Activated naive CD4-positive, alpha-beta T cell treated with anti-CD3 and anti-CD28 coated beads, Interleukin-2, amount 50 U/mL, for 16 hours (primary cell): ENCODE measurements around the gene EMSY.
"Not testable (repeated sequence)": the region's sequence is repeated elsewhere in the genome, so short reads cannot be mapped to it uniquely, and the experiment has no call there.

Experiments used
- DNase-seq: peaks from one replicate; pipeline ENCODE4 v3.0.0-alpha.2; 2020

EMSY gene

DNA sequence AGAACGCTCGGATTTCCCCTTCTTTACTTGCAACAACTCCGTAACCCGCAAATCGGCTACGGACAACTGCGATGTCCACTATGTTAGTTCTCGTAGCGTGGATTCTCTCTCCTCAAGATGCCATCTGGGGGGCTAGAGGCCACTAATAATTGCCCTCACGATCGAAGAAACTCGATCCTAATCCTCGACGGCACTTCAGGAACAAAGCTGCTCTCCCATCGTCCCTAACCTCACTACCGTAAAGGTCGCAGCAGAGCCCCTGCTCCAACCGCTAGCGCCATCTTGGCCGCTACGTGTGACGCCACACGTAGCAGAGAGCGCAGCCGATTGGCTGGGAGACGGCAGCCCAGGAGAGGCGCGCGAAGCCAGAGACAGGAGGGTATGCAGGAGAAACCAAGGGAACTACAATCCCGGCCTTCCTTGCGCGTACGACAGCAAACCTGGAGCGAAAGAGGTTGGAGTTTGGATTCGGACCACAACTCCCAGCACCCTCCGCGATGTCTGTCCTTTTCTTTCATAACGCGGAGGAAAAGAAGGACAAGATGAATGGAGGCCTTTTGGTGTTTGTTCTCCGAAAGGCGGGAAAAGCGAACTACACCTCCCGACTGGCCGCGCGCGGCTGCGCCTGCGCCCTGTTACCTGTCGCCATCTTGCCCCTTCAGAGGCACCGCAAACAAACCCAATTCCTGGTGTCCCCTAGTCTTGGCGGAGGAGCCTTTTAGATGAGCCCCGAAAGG is at the start of gene EMSY:
TSS of gene EMSY (plus strand) at position 635 of the 737 bp plus-strand sequence. CDS start 1,921 bp downstream, outside the sequence.
- DNase-seq, result peak; percentile 90

GRCh38 chr11:76395296-76395695 is 49.5 kb upstream of the EMSY start:
- DNase-seq, result no peak

DNA sequence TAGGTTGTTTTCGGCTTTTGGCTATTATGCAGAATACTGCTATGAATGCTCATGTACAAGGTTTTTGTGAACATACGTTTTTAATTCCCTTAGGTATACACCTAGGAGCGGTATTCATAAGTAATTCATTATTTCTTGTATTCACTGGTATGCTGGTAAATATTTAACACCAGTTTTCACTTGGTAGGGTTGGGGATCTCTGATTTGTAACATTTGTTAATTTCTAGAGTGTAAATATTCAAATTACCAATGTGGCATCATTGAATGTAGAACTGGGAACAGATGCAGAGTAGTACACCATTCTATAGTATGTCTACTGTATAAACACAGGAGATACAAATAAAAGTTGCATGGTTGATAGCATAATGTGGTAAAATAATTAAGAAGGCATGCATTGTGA is 47.4 kb upstream of the EMSY start:
- DNase-seq, result no peak

GRCh38 chr11:76400967-76401366 is 43.9 kb upstream of the EMSY start:
- DNase-seq, result no peak

GRCh38 chr11:76401484-76401883 is 43.3 kb upstream of the EMSY start:
- not testable (repeated sequence) for DNase-seq

DNA sequence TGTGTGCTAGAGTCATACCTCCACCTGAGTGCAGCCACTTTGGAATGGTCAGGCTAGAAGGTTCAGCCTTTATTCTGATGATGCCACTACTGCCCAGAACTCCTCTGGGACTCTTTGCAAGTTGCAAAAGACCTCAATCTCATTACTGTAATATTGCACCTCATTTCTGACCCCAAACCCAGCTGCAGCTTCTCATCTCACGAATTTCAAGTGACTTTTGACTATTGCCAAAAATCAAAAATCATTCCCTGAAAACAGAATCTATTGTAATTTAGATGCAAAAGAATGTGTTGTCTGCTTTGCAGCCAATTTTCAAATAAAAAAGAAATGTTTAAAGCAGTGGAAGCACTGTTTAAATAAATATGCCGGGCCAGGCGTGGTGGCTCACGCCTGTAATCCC is 38.5 kb upstream of the EMSY start:
- no peak for DNase-seq

GRCh38 chr11:76408171-76408965 is 36.5 kb upstream of the EMSY start:
- no peak for DNase-seq

DNA sequence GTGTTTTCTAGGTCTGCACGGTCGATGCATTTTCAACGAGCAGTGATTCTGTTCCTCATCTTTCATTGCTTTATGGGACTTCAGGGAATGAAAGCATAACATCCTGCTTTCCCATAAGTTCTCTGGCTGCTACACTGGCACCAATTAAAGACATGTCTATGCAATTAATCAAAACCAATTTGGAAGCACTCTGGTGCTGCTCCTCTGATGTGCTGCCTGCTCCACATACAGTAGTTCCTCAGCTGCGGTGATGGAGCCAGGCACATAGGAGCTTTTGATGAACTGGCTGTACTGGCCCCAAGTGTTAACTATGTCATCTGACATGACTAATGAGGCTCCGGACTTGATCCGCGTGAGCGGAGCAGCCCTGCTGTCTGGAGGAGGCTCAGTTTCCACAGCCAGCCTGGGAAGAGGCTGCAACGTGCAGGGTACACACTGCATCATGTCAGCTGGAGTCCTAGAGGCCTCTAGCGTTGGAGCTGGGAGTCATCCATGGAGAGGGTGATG is 33.9 kb upstream of the EMSY start:
- DNase-seq, result no peak

GRCh38 chr11:76415073-76415472 is 29.7 kb upstream of the EMSY start:
- DNase-seq, result no peak

DNA sequence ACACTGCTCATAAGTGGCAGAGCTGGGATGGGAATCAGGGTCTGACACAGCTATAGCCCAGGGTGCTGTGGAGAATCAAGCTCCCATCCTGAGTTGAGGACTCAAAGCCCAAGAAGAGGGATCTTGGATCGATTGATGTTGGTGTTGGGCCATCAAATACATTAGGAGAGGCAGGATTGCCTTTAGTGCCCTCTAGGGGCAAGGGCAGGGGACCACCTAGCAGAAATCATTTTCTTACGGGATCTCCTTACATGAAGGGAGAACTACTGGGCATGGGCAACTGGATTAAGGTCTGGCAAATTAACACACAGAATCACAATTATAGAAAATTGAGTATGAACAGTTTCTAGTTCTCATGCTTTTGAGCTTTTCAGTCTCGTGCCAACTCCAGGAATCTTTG is 24.9 kb upstream of the EMSY start:
- no peak for DNase-seq

DNA sequence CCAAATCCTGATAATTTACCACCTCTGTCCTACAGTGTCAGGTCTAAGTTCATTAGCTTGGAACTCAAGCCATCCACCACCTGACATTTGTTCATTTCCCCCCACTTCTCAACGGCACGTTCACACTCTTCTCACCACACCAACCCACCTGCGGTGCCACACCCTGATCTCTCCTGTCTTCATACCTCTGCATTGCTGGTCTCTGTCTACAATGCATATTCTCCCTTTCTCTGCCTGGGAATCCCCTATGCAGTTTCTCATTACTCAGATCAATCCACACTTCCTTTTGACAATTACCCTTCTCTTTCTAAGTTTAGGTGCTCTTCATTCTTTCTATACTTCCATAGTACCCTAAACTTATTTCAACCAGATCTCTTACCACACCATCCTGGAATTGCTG is 20.4 kb upstream of the EMSY start:
- DNase-seq, result no peak

GRCh38 chr11:76424891-76425290 is 19.9 kb upstream of the EMSY start:
- no peak for DNase-seq

DNA sequence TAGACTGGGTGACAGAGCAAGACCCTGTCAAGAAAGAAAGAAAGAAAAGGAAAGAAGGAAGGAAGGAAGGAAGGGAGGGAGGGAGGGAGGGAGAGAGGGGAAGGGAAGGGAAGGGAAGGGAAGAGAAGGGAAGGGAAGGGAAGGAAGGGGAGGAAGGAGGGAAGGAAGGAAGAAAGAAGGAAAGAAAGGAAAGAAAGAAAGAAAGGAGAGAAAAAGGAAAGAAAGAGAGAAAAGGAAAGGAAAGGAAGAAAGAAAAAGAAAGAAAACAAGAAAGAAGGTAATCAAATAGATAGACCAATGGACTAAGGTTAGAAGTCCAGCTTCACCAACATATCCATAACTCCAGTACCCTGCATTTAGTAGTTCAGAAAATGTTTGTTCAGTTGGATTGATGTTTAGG is 18.2 kb upstream of the EMSY start:
- no peak for DNase-seq

GRCh38 chr11:76436020-76436419 is 8.8 kb upstream of the EMSY start:
- DNase-seq, result no peak

DNA sequence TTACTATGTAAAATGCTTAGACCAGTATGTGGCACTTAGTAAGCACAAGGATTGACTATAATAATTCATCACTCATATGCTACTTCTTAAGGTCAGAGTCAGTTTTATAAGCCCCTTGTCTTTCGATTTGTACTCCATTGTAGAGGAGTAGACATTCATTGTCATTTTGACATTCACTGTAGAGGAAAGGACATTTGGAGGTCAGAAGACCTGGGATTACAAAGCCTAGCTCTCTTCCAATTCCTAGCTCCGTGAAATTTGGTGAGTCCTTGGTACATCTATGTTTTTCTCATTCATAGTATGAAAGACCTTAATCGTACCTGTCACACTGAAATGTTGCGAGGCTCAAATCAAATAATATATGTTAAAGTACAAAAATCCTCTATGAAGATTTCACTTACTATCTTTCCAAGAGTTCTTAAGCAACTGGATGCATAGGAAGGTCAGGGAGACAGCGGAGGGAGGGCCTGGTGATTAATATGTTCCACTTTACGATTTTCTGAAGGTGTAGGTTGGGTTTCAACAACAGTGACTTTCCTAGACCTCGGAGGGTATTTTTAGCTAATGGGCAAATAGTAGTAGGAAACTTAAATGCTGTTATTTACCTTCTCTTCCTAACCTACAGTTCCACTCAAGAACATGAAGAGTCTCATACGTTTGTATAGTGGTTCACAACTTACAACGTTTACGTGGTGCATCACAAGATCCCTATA is 1.4 kb upstream of the EMSY start:
- no peak for DNase-seq

DNA sequence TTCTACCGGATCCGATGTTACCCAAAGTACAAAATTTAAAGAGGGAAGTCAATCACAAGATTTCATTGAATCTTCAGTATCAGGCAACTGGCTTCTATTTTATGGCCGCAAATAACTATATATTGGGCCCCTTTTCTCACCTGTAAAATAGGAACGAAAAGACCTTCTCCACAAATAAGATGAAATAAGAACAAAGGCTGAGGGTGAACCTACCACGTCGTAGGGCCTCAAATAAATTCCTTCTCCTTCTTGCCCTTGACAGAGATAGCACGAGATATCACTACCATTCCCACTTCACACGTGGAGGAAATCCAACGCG is 794 bp upstream of the EMSY start:
- DNase-seq, result no peak

- DNase-seq, result peak; percentile 47
Observed at GRCh38 chr11:76445121-76446084, 585 bp downstream of the EMSY start.

DNA sequence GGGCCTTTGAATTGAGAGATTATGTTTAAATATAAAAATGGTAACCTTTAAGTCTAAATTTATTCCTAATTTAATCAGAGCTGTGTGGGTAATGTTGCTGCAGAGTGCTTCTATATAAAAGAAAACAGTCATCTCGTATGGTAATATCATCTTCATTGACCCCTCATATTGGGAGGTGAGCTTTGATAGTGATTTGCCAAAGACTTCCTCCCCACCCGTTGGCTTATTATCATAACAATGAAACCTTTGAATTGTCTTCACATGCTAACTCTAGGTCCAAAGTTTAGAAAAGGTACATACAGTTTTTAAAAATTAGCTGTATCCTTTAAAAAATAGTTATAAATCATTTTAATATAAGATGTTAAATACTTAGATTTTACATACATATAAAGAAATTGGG is 3.7 kb downstream of the EMSY start:
- DNase-seq, result no peak

DNA sequence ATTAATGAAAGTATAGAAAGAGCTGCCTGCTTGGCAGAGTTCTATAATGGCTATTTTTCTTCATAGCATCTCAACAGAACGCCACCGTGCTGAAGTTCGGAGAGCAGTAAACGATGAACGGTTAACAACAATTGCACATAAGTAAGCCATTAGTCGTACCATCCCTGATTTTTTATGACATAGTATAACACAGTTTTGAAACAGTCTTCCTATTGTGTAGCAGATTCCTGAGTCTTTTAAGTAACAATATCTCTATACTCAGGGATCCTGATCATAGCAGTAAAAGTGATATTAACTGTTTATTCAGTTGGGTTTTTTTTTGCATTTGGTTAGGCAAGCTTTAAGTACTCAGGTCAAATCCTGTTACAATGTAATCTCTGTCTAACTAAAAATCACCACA is 8.4 kb downstream of the EMSY start:
- DNase-seq, result no peak

- no peak for DNase-seq
Observed at GRCh38 chr11:76455331-76455730, 10.5 kb downstream of the EMSY start.

- no peak for DNase-seq
Observed at GRCh38 chr11:76455931-76456330, 11.1 kb downstream of the EMSY start.

GRCh38 chr11:76456571-76456970 is 11.8 kb downstream of the EMSY start:
- DNase-seq, result no peak

- DNase-seq, result no peak
Observed at GRCh38 chr11:76459299-76459698, 14.5 kb downstream of the EMSY start.
